ENCODE measurements around the gene GRB10.

Gene GRB10

GRCh38 chr7:50657912-50658311, 124.8 kb downstream of the GRB10 start:
- H3K27ac ChIP-seq, result no peak overlapping the region
- TF ChIP-seq CTCF (IDR thresholded peaks at IDR 0.05) (no peak), ZFX (IDR thresholded peaks at IDR 0.05; ENCODE audit: borderline replicate concordance) (no peak)

- H3K27ac ChIP-seq, result no peak overlapping the region
Measured at GRCh38 chr7:50657341-50657873, 125.3 kb downstream of the GRB10 start.

GRCh38 chr7:50656141-50656895, 126.4 kb downstream of the GRB10 start:
- no peak for TF ChIP-seq CTCF (IDR thresholded peaks at IDR 0.05)
- TF ChIP-seq ZFX (IDR thresholded peaks at IDR 0.05; ENCODE audit: borderline replicate concordance), result no peak
- no peak overlapping the region for H3K27ac ChIP-seq

More at GRCh38 chr7:50657341-50657873, 125.3 kb downstream of the GRB10 start:
- no peak for TF ChIP-seq ZFX (IDR thresholded peaks at IDR 0.05; ENCODE audit: borderline replicate concordance)
- TF ChIP-seq CTCF (IDR thresholded peaks at IDR 0.05), result no peak

GRCh38 chr7:50655490-50655889, 127.2 kb downstream of the GRB10 start:
- H3K27ac ChIP-seq, result no peak overlapping the region
- TF ChIP-seq CTCF (IDR thresholded peaks at IDR 0.05), result no peak
- no peak for TF ChIP-seq ZFX (IDR thresholded peaks at IDR 0.05; ENCODE audit: borderline replicate concordance)

GRCh38 chr7:50655020-50655419, 127.7 kb downstream of the GRB10 start:
- no peak overlapping the region for H3K27ac ChIP-seq
- TF ChIP-seq CTCF (IDR thresholded peaks at IDR 0.05) (no peak), ZFX (IDR thresholded peaks at IDR 0.05; ENCODE audit: borderline replicate concordance) (no peak)

- TF ChIP-seq CTCF (IDR thresholded peaks at IDR 0.05), result no peak
- TF ChIP-seq ZFX (IDR thresholded peaks at IDR 0.05; ENCODE audit: borderline replicate concordance), result no peak
- no peak overlapping the region for H3K27ac ChIP-seq
Measured at GRCh38 chr7:50653981-50654425, 128.7 kb downstream of the GRB10 start.
